Measurements from ENCODE around the gene STRIP2. TPM values are rescaled to one million over a fixed set of nuclear protein-coding genes. Genes with fewer than 3 reads are reported as not detected.

The STRIP2 gene
- total RNA-seq, 1 donor from 2014 or later = 0.73 TPM

GRCh38 chr7:129450295-129450694 is 16.1 kb downstream of the STRIP2 start:
- Mint-ChIP-seq H3K4me1 (ENCODE audit: unreplicated experiment) (no peaks in the 10 kb centered on the region), H3K4me3 (ENCODE audit: unreplicated experiment) (no peak overlapping the region), H3K9me3 (ENCODE audit: unreplicated experiment) (peaks cover 13% of the 10 kb centered on the region), H3K27me3 (ENCODE audit: unreplicated experiment) (no peaks in the 10 kb centered on the region), H3K27ac (ENCODE audit: unreplicated experiment) (no peak overlapping the region), H3K36me3 (ENCODE audit: unreplicated experiment) (peaks cover 14% of the 10 kb centered on the region)
- TF ChIP-seq CTCF (IDR thresholded peaks at IDR 0.05) = no peak
- DNase-seq (ENCODE audit: extremely low spot score, unreplicated experiment) = no peak

DNA sequence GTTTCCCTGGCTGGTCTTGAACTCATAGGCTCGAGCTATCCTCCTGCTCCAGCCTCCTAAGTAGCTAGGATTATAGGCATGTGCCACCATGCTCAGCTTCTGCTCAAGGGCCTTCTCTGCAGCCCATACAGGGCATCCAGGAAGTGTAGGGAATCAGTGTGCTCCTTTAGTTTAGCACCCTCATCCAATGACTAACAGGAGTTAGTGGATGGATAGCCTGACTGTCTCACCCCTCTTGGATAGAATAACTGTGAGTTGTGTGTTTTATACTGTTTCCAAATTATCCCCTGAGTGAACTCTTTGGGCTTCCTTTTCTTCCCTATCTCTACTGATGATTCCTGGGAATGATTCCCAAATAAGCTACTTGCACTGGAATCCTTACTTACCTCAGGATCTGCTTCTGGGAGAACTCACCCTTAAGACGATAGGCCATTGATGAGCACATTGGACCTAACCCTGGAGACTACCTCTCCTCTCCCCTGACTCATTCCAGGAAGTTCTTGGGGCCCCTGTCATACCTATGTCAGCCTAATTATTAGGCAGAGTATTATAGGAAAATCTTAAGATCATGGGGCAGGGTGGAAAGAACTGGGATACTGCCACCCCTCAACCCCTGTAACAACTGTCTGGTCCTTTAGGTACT is 18.5 kb downstream of the STRIP2 start:
- Mint-ChIP-seq H3K9me3 (ENCODE audit: unreplicated experiment) (peaks cover 13% of the 10 kb centered on the region), H3K4me3 (ENCODE audit: unreplicated experiment) (no peak overlapping the region), H3K27ac (ENCODE audit: unreplicated experiment) (no peak overlapping the region), H3K4me1 (ENCODE audit: unreplicated experiment) (no peaks in the 10 kb centered on the region), H3K36me3 (ENCODE audit: unreplicated experiment) (peaks cover 8% of the 10 kb centered on the region), H3K27me3 (ENCODE audit: unreplicated experiment) (no peaks in the 10 kb centered on the region)
- no peak for TF ChIP-seq CTCF (IDR thresholded peaks at IDR 0.05)
- no peak for DNase-seq (ENCODE audit: extremely low spot score, unreplicated experiment)

GRCh38 chr7:129453510-129454248 is 19.4 kb downstream of the STRIP2 start:
- DNase-seq (ENCODE audit: extremely low spot score, unreplicated experiment) = no peak
- TF ChIP-seq CTCF (IDR thresholded peaks at IDR 0.05) = no peak
- no peaks in the 10 kb centered on the region for H3K27me3 Mint-ChIP-seq (ENCODE audit: unreplicated experiment)
- peaks cover 11% of the 10 kb centered on the region for H3K9me3 Mint-ChIP-seq (ENCODE audit: unreplicated experiment)
- peaks cover 7% of the 10 kb centered on the region for H3K36me3 Mint-ChIP-seq (ENCODE audit: unreplicated experiment)
- no peaks in the 10 kb centered on the region for H3K4me1 Mint-ChIP-seq (ENCODE audit: unreplicated experiment)
- no peak overlapping the region for H3K27ac Mint-ChIP-seq (ENCODE audit: unreplicated experiment)
- no peak overlapping the region for H3K4me3 Mint-ChIP-seq (ENCODE audit: unreplicated experiment)

GRCh38 chr7:129454249-129454551 is 20.0 kb downstream of the STRIP2 start:
- Mint-ChIP-seq H3K4me3 (ENCODE audit: unreplicated experiment) (no peak overlapping the region), H3K9me3 (ENCODE audit: unreplicated experiment) (peaks cover 6% of the 10 kb centered on the region), H3K36me3 (ENCODE audit: unreplicated experiment) (peaks cover 2% of the 10 kb centered on the region), H3K27me3 (ENCODE audit: unreplicated experiment) (no peaks in the 10 kb centered on the region), H3K27ac (ENCODE audit: unreplicated experiment) (no peak overlapping the region), H3K4me1 (ENCODE audit: unreplicated experiment) (no peaks in the 10 kb centered on the region)
- no peak for DNase-seq (ENCODE audit: extremely low spot score, unreplicated experiment)
- TF ChIP-seq CTCF (IDR thresholded peaks at IDR 0.05) = no peak

GRCh38 chr7:129456421-129456820 is 22.2 kb downstream of the STRIP2 start:
- TF ChIP-seq CTCF (IDR thresholded peaks at IDR 0.05) = no peak
- Mint-ChIP-seq H3K4me1 (ENCODE audit: unreplicated experiment) (no peaks in the 10 kb centered on the region), H3K27ac (ENCODE audit: unreplicated experiment) (no peak overlapping the region), H3K4me3 (ENCODE audit: unreplicated experiment) (no peak overlapping the region), H3K27me3 (ENCODE audit: unreplicated experiment) (no peaks in the 10 kb centered on the region), H3K9me3 (ENCODE audit: unreplicated experiment) (no peaks in the 10 kb centered on the region), H3K36me3 (ENCODE audit: unreplicated experiment) (no peaks in the 10 kb centered on the region)
- no peak for DNase-seq (ENCODE audit: extremely low spot score, unreplicated experiment)

Data from osteocyte (in vitro differentiated cells).